GM18505 (cell line): ENCODE measurements around the gene BMERB1.
"Not testable (repeated sequence)": the region's sequence is repeated elsewhere in the genome, so short reads cannot be mapped to it uniquely, and the experiment has no call there.

Experiments used
- ATAC-seq: cut with Tn5 transposase; IDR thresholded peaks from one replicate; pipeline ENCODE4 v1.9.1; 2021; ENCODE audit not compliant: unreplicated experiment
- POLR2A ChIP-seq: IDR thresholded peaks from 4 replicates; pipeline ENCODE4 v1.6.1; 2011; ENCODE audit warnings: borderline replicate concordance; ENCODE audit not compliant: insufficient read depth, insufficient read length; ENCODE audit errors: extremely low read depth

Gene BMERB1

GRCh38 chr16:15443753-15444152, 9.4 kb downstream of the BMERB1 start:
- no peak for ATAC-seq
- TF ChIP-seq POLR2A, result no peak

GRCh38 chr16:15444264-15444663, 9.9 kb downstream of the BMERB1 start:
- no peak for TF ChIP-seq POLR2A
- ATAC-seq, result no peak

GRCh38 chr16:15445450-15445849, 11.1 kb downstream of the BMERB1 start:
- no peak for TF ChIP-seq POLR2A
- ATAC-seq, result no peak

- no peak for ATAC-seq
- TF ChIP-seq POLR2A, result no peak
Observed at GRCh38 chr16:15446901-15447300, 12.5 kb downstream of the BMERB1 start.

GRCh38 chr16:15450624-15451023, 16.2 kb downstream of the BMERB1 start:
- ATAC-seq, result no peak
- TF ChIP-seq POLR2A, result no peak

GRCh38 chr16:15451098-15451731, 16.8 kb downstream of the BMERB1 start:
- ATAC-seq, result no peak
- TF ChIP-seq POLR2A, result no peak

- ATAC-seq, result no peak
- no peak for TF ChIP-seq POLR2A
Observed at GRCh38 chr16:15452246-15452855, 18.0 kb downstream of the BMERB1 start.

GRCh38 chr16:15453296-15453695, 18.9 kb downstream of the BMERB1 start:
- ATAC-seq, result not testable (repeated sequence)

GRCh38 chr16:15454933-15455332, 20.5 kb downstream of the BMERB1 start:
- not testable (repeated sequence) for ATAC-seq

GRCh38 chr16:15457400-15457799, 23.0 kb downstream of the BMERB1 start:
- no peak for TF ChIP-seq POLR2A
- no peak for ATAC-seq

GRCh38 chr16:15457958-15458357, 23.6 kb downstream of the BMERB1 start:
- TF ChIP-seq POLR2A, result no peak
- no peak for ATAC-seq

GRCh38 chr16:15459791-15460190, 25.4 kb downstream of the BMERB1 start:
- no peak for TF ChIP-seq POLR2A
- no peak for ATAC-seq

GRCh38 chr16:15460601-15461000, 26.2 kb downstream of the BMERB1 start:
- ATAC-seq, result no peak
- TF ChIP-seq POLR2A, result no peak

- TF ChIP-seq POLR2A, result no peak
- ATAC-seq, result no peak
Observed at GRCh38 chr16:15461376-15461775, 27.0 kb downstream of the BMERB1 start.
